ENCODE measurements around the gene APOM. TPM values are rescaled to one million over a fixed set of nuclear protein-coding genes. Genes with fewer than 3 reads are reported as not detected.

APOM gene
- polyA plus RNA-seq, 4 donors = 7.2 to 32.8 (median 8.2) TPM

- DNase-seq (no peak), FAIRE-seq (no peak)
- no peak overlapping the region for H3K4me3 ChIP-seq (ENCODE audit: low read depth in 1 of 3, low read length in 3 of 3)
- no peaks in the 10 kb centered on the region for H3K27me3 ChIP-seq (ENCODE audit: control insufficient read depth in 3 of 3, insufficient read depth in 3 of 3, low read length in 3 of 3)
- H3K9me3 ChIP-seq (ENCODE audit: control insufficient read depth in 2 of 2, insufficient read depth in 1 of 2, low read depth in 1 of 2, low read length in 1 of 2) = no peaks in the 10 kb centered on the region
- 87 to 93% (median 89%) methylated on average over 3 of the region's 3 CpGs for WGBS, 3 donors
- peaks cover 46 to 94% (median 58%) of the 10 kb centered on the region in 3 donors for H3K36me3 ChIP-seq (ENCODE audit: control insufficient read depth in 3 of 3, insufficient read depth in 2 of 3, low read depth in 1 of 3, low read length in 3 of 3)
- H3K27ac ChIP-seq (ENCODE audit: low read depth in 1 of 3, low read length in 2 of 3) = no peak overlapping the region
- no peaks in the 10 kb centered on the region for H3K4me1 ChIP-seq (ENCODE audit: control insufficient read depth in 3 of 3, insufficient read depth in 2 of 3, low read depth in 1 of 3, low read length in 2 of 3)
Observed at GRCh38 chr6:31634131-31634530, 21.6 kb upstream of the APOM start.

- H3K36me3 ChIP-seq (ENCODE audit: control insufficient read depth in 3 of 3, insufficient read depth in 2 of 3, low read depth in 1 of 3, low read length in 3 of 3) = peaks cover 43 to 93% (median 57%) of the 10 kb centered on the region in 3 donors
- no peak for FAIRE-seq
- WGBS, 3 donors = 85 to 88% (median 88%) methylated on average over 11 of the region's 11 CpGs
Observed at GRCh38 chr6:31634969-31635575, 20.6 kb upstream of the APOM start.

GRCh38 chr6:31636698-31637596 lies 18.7 kb upstream of the APOM start:
- no peaks in the 10 kb centered on the region for H3K9me3 ChIP-seq (ENCODE audit: control insufficient read depth in 2 of 2, insufficient read depth in 1 of 2, low read depth in 1 of 2, low read length in 1 of 2)
- peaks cover 40 to 93% (median 58%) of the 10 kb centered on the region in 3 donors for H3K36me3 ChIP-seq (ENCODE audit: control insufficient read depth in 3 of 3, insufficient read depth in 2 of 3, low read depth in 1 of 3, low read length in 3 of 3)
- no peak for DNase-seq
- H3K27me3 ChIP-seq (ENCODE audit: control insufficient read depth in 3 of 3, insufficient read depth in 3 of 3, low read length in 3 of 3) = no peaks in the 10 kb centered on the region
- no peaks in the 10 kb centered on the region for H3K4me1 ChIP-seq (ENCODE audit: control insufficient read depth in 3 of 3, insufficient read depth in 2 of 3, low read depth in 1 of 3, low read length in 2 of 3)
- no peak for FAIRE-seq
- H3K4me3 ChIP-seq (ENCODE audit: low read depth in 1 of 3, low read length in 3 of 3) = no peak overlapping the region
- no peak overlapping the region for H3K27ac ChIP-seq (ENCODE audit: low read depth in 1 of 3, low read length in 2 of 3)
- WGBS, 3 donors = 78 to 82% (median 81%) methylated on average over 27 of the region's 27 CpGs

More at GRCh38 chr6:31634969-31635575, 20.6 kb upstream of the APOM start:
- no peak for DNase-seq
- Histone ChIP-seq H3K27me3 (ENCODE audit: control insufficient read depth in 3 of 3, insufficient read depth in 3 of 3, low read length in 3 of 3) (no peaks in the 10 kb centered on the region), H3K9me3 (ENCODE audit: control insufficient read depth in 2 of 2, insufficient read depth in 1 of 2, low read depth in 1 of 2, low read length in 1 of 2) (no peaks in the 10 kb centered on the region), H3K4me3 (ENCODE audit: low read depth in 1 of 3, low read length in 3 of 3) (no peak overlapping the region), H3K27ac (ENCODE audit: low read depth in 1 of 3, low read length in 2 of 3) (no peak overlapping the region), H3K4me1 (ENCODE audit: control insufficient read depth in 3 of 3, insufficient read depth in 2 of 3, low read depth in 1 of 3, low read length in 2 of 3) (no peaks in the 10 kb centered on the region)

- H3K36me3 ChIP-seq (ENCODE audit: control insufficient read depth in 3 of 3, insufficient read depth in 2 of 3, low read depth in 1 of 3, low read length in 3 of 3) = peaks cover 48 to 90% (median 52%) of the 10 kb centered on the region in 3 donors
- H3K27me3 ChIP-seq (ENCODE audit: control insufficient read depth in 3 of 3, insufficient read depth in 3 of 3, low read length in 3 of 3) = no peaks in the 10 kb centered on the region
- no peaks in the 10 kb centered on the region for H3K4me1 ChIP-seq (ENCODE audit: control insufficient read depth in 3 of 3, insufficient read depth in 2 of 3, low read depth in 1 of 3, low read length in 2 of 3)
- H3K27ac ChIP-seq (ENCODE audit: low read depth in 1 of 3, low read length in 2 of 3) = no peak overlapping the region
- H3K9me3 ChIP-seq (ENCODE audit: control insufficient read depth in 2 of 2, insufficient read depth in 1 of 2, low read depth in 1 of 2, low read length in 1 of 2) = no peaks in the 10 kb centered on the region
- DNase-seq (no peak), FAIRE-seq (no peak)
- no peak overlapping the region for H3K4me3 ChIP-seq (ENCODE audit: low read depth in 1 of 3, low read length in 3 of 3)
- 81 to 86% (median 82%) methylated on average over 9 of the region's 9 CpGs for WGBS, 3 donors
Observed at GRCh38 chr6:31639043-31639442, 16.7 kb upstream of the APOM start.

GRCh38 chr6:31639449-31639861 lies 16.2 kb upstream of the APOM start:
- WGBS, 3 donors = 80 to 88% (median 85%) methylated on average over 10 of the region's 10 CpGs
- Histone ChIP-seq H3K36me3 (ENCODE audit: control insufficient read depth in 3 of 3, insufficient read depth in 2 of 3, low read depth in 1 of 3, low read length in 3 of 3) (peaks cover 49 to 90% (median 53%) of the 10 kb centered on the region in 3 donors), H3K27me3 (ENCODE audit: control insufficient read depth in 3 of 3, insufficient read depth in 3 of 3, low read length in 3 of 3) (no peaks in the 10 kb centered on the region), H3K27ac (ENCODE audit: low read depth in 1 of 3, low read length in 2 of 3) (no peak overlapping the region), H3K4me1 (ENCODE audit: control insufficient read depth in 3 of 3, insufficient read depth in 2 of 3, low read depth in 1 of 3, low read length in 2 of 3) (no peaks in the 10 kb centered on the region), H3K4me3 (ENCODE audit: low read depth in 1 of 3, low read length in 3 of 3) (no peak overlapping the region), H3K9me3 (ENCODE audit: control insufficient read depth in 2 of 2, insufficient read depth in 1 of 2, low read depth in 1 of 2, low read length in 1 of 2) (no peaks in the 10 kb centered on the region)
- FAIRE-seq = no peak
- no peak for DNase-seq

DNA sequence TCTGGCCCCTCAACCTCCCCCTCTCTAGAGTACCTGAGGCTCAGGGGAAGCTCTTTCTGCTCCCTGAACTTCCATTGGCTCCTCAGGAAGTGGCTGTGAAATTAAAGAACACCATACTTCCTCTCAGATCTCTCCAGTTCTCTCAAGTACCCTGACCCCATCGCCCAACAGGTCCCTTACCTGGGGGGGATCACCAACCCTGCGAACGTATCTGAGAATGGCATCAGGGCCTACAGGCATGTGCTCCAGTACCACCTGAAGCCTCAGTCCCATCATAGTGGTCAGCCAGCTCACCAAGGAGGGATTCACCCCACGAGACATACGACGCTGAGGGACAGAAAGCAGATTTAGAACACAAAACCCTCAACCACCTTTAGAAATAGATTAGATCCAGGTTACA lies 15.1 kb upstream of the APOM start:
- no peak overlapping the region for H3K27ac ChIP-seq (ENCODE audit: low read depth in 1 of 3, low read length in 2 of 3)
- FAIRE-seq (no peak), DNase-seq (no peak)
- H3K4me3 ChIP-seq (ENCODE audit: low read depth in 1 of 3, low read length in 3 of 3) = no peak overlapping the region
- no peaks in the 10 kb centered on the region for H3K9me3 ChIP-seq (ENCODE audit: control insufficient read depth in 2 of 2, insufficient read depth in 1 of 2, low read depth in 1 of 2, low read length in 1 of 2)
- WGBS, 3 donors = 94 to 98% (median 97%) methylated on average over 6 of the region's 6 CpGs
- H3K36me3 ChIP-seq (ENCODE audit: control insufficient read depth in 3 of 3, insufficient read depth in 2 of 3, low read depth in 1 of 3, low read length in 3 of 3) = peaks cover 45 to 89% (median 60%) of the 10 kb centered on the region in 3 donors
- H3K27me3 ChIP-seq (ENCODE audit: control insufficient read depth in 3 of 3, insufficient read depth in 3 of 3, low read length in 3 of 3) = no peaks in the 10 kb centered on the region
- H3K4me1 ChIP-seq (ENCODE audit: control insufficient read depth in 3 of 3, insufficient read depth in 2 of 3, low read depth in 1 of 3, low read length in 2 of 3) = no peaks in the 10 kb centered on the region

- 77 to 92% (median 81%) methylated on average over 4 of the region's 4 CpGs for WGBS, 3 donors
- H3K27ac ChIP-seq (ENCODE audit: low read depth in 1 of 3, low read length in 2 of 3) = no peak overlapping the region
- FAIRE-seq = no peak
- no peaks in the 10 kb centered on the region for H3K9me3 ChIP-seq (ENCODE audit: control insufficient read depth in 2 of 2, insufficient read depth in 1 of 2, low read depth in 1 of 2, low read length in 1 of 2)
- H3K36me3 ChIP-seq (ENCODE audit: control insufficient read depth in 3 of 3, insufficient read depth in 2 of 3, low read depth in 1 of 3, low read length in 3 of 3) = peaks cover 38 to 87% (median 55%) of the 10 kb centered on the region in 3 donors
- no peak for DNase-seq
- H3K4me3 ChIP-seq (ENCODE audit: low read depth in 1 of 3, low read length in 3 of 3) = no peak overlapping the region
- H3K27me3 ChIP-seq (ENCODE audit: control insufficient read depth in 3 of 3, insufficient read depth in 3 of 3, low read length in 3 of 3) = no peaks in the 10 kb centered on the region
- H3K4me1 ChIP-seq (ENCODE audit: control insufficient read depth in 3 of 3, insufficient read depth in 2 of 3, low read depth in 1 of 3, low read length in 2 of 3) = no peaks in the 10 kb centered on the region
Observed at GRCh38 chr6:31641370-31641769, 14.3 kb upstream of the APOM start.

- DNase-seq (no peak), FAIRE-seq (no peak)
- Histone ChIP-seq H3K27ac (ENCODE audit: low read depth in 1 of 3, low read length in 2 of 3) (no peak overlapping the region), H3K27me3 (ENCODE audit: control insufficient read depth in 3 of 3, insufficient read depth in 3 of 3, low read length in 3 of 3) (no peaks in the 10 kb centered on the region), H3K9me3 (ENCODE audit: control insufficient read depth in 2 of 2, insufficient read depth in 1 of 2, low read depth in 1 of 2, low read length in 1 of 2) (no peaks in the 10 kb centered on the region), H3K4me1 (ENCODE audit: control insufficient read depth in 3 of 3, insufficient read depth in 2 of 3, low read depth in 1 of 3, low read length in 2 of 3) (no peaks in the 10 kb centered on the region), H3K36me3 (ENCODE audit: control insufficient read depth in 3 of 3, insufficient read depth in 2 of 3, low read depth in 1 of 3, low read length in 3 of 3) (peaks cover 31 to 87% (median 58%) of the 10 kb centered on the region in 3 donors), H3K4me3 (ENCODE audit: low read depth in 1 of 3, low read length in 3 of 3) (no peak overlapping the region)
- WGBS, 3 donors = 89 to 95% (median 90%) methylated on average over 6 of the region's 6 CpGs
Observed at GRCh38 chr6:31642798-31643570, 12.7 kb upstream of the APOM start.
